ENCODE measurements around the gene RNF175.

DNA sequence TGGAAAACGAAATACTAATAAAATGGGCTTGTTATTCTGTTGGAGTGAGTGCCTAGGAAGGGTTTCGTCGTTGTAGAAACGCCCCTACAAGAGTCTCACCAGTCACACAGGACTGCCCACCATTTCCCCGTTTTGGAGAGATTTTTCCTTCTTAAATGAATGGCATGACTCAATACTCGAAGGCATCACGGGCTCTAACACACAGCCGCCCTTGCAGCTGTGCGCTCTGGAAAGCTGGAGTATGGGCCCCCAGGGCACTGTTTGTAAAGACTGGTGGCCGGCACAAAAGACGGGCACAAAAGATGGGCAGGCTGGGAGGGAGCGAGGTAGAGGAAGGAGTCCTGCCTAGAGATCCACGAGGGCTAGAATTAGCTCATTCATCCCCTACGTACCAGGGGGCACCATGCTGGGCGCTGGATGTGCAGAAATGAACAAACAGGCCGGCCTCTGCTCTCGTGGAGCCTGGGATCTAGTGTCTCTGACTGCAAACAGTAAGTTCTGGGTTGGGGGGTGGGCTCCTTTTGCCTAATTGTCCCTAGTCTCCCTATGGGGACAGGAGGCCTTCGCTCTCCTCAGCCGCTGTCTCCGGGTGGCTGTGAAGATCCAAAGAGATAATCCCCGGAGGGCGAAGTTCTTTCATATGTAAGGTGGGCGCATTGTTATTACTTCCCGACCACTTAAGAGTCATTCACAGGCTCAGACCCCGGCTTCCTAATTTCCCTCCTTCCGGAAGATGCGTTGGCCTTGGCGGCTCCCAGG, 30.1 kb upstream of the RNF175 start:
- TF ChIP-seq, protein P1, sequence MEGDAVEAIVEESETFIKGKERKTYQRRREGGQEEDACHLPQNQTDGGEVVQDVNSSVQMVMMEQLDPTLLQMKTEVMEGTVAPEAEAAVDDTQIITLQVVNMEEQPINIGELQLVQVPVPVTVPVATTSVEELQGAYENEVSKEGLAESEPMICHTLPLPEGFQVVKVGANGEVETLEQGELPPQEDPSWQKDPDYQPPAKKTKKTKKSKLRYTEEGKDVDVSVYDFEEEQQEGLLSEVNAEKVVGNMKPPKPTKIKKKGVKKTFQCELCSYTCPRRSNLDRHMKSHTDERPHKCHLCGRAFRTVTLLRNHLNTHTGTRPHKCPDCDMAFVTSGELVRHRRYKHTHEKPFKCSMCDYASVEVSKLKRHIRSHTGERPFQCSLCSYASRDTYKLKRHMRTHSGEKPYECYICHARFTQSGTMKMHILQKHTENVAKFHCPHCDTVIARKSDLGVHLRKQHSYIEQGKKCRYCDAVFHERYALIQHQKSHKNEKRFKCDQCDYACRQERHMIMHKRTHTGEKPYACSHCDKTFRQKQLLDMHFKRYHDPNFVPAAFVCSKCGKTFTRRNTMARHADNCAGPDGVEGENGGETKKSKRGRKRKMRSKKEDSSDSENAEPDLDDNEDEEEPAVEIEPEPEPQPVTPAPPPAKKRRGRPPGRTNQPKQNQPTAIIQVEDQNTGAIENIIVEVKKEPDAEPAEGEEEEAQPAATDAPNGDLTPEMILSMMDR (IDR thresholded peaks at IDR 0.05) = no peak
- TF ChIP-seq POLR2A (IDR thresholded peaks at IDR 0.05) = no peak

Data from sigmoid colon (tissue), 3 donors.